ENCODE results near the gene SPAG9.

The SPAG9 gene

GRCh38 chr17:51165680-51166197 lies 45.1 kb upstream of the SPAG9 start:
- Histone ChIP-seq H3K27me3 (replicated peaks) (no peaks in the 10 kb centered on the region), H3K27ac (peak overlapping the region; percentile 80), H3K36me3 (replicated peaks) (peaks cover 50% of the 10 kb centered on the region), H3K4me3 (ENCODE audit: low read depth, low read length) (peak overlapping the region; percentile 91)
- no peak for DNase-seq
- in situ Hi-C loops (cut with HindIII; ENCODE audit: low pct_ligation_motif_present, low sequenced_read_pairs) = no loop called here
- no peak for TF ChIP-seq CTCF (IDR thresholded peaks at IDR 0.05; ENCODE audit: low read depth, low read length, missing control alignments)

DNA sequence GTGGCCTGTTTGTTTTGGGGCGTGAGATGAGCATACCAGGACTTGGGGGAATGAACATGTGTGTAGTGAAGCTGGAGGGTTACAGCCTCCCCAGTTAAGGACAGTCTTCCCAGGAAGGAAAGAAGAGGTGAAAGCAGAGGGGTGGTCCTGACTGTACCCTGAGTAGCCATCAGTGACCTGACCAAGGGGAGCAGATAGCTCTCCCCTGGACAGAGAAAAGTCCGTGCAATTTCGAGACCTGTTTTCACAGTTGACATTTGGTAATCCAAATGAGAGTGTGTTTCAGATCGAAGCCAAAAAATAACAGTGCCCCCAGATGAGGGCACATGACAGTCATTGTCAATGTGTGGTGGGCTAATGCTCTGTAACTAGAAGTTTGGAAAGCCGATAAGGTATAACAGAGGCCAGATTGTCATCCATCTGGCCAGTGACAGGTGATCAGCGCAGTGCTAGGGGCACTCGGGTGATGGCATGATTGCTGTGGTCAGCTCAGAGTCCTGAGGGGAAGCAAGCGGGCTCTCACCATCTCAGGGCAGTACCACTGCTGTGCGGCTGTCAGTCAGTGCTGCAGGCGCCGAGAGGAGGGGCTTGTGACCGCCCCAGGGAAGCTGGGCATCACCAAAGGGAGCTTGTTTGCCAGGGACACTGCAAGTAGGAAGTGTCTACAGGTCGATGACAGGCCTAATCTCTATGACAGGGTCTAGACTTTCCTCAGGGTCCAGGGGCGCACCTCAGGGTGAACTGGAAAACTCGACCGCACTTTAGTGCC lies 44.4 kb upstream of the SPAG9 start:
- Histone ChIP-seq H3K4me3 (ENCODE audit: low read depth, low read length) (peak overlapping the region; percentile 91), H3K36me3 (replicated peaks) (peaks cover 50% of the 10 kb centered on the region), H3K27ac (no peak overlapping the region), H3K27me3 (replicated peaks) (no peaks in the 10 kb centered on the region)
- no peak for DNase-seq
- in situ Hi-C loops (cut with HindIII; ENCODE audit: low pct_ligation_motif_present, low sequenced_read_pairs) = no loop called here
- no peak for TF ChIP-seq CTCF (IDR thresholded peaks at IDR 0.05; ENCODE audit: low read depth, low read length, missing control alignments)

DNA sequence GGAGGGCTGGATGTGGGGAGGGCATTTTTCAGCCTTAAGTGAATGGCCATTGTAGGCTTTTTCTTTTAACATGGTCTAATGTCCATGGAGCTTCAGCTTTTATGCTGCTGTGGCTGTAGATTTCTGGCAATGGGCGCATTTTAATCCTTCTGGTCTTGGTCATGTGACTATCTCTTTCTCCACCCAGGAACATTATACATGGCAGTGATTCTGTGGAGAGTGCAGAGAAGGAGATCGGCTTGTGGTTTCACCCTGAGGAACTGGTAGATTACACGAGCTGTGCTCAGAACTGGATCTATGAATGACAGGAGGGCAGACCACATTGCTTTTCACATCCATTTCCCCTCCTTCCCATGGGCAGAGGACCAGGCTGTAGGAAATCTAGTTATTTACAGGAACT lies 40.9 kb upstream of the SPAG9 start:
- Histone ChIP-seq H3K4me3 (ENCODE audit: low read depth, low read length) (no peak overlapping the region), H3K27me3 (replicated peaks) (no peaks in the 10 kb centered on the region), H3K36me3 (replicated peaks) (peaks cover 50% of the 10 kb centered on the region), H3K27ac (no peak overlapping the region)
- TF ChIP-seq CTCF (IDR thresholded peaks at IDR 0.05; ENCODE audit: low read depth, low read length, missing control alignments) = no peak
- in situ Hi-C loops (cut with HindIII; ENCODE audit: low pct_ligation_motif_present, low sequenced_read_pairs) = no loop called here
- DNase-seq = no peak

DNA sequence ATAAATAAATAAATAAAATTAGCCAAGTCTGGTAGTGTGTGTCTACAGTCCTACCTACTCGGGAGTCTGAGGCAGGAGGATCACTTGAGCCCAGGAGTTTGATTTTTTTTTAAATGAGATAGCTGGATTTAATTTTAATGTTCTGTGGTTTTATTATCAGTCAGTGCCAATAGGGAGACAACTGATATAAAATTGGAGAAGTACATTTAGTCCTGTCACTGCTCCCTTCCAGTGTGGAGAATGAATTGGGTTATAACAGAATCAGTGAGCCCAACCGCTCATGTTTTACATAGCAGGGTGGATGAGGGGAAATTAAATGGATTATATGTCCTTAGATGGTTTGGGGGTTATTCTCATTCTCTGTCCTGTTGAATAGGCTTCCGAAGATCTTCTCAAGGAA lies 38.9 kb upstream of the SPAG9 start:
- TF ChIP-seq CTCF (IDR thresholded peaks at IDR 0.05; ENCODE audit: low read depth, low read length, missing control alignments) = no peak
- H3K27ac ChIP-seq = no peak overlapping the region
- in situ Hi-C loops (cut with HindIII; ENCODE audit: low pct_ligation_motif_present, low sequenced_read_pairs) = no loop called here
- no peak overlapping the region for H3K4me3 ChIP-seq (ENCODE audit: low read depth, low read length)
- H3K27me3 ChIP-seq (replicated peaks) = no peaks in the 10 kb centered on the region
- H3K36me3 ChIP-seq (replicated peaks) = peaks cover 57% of the 10 kb centered on the region
- no peak for DNase-seq

DNA sequence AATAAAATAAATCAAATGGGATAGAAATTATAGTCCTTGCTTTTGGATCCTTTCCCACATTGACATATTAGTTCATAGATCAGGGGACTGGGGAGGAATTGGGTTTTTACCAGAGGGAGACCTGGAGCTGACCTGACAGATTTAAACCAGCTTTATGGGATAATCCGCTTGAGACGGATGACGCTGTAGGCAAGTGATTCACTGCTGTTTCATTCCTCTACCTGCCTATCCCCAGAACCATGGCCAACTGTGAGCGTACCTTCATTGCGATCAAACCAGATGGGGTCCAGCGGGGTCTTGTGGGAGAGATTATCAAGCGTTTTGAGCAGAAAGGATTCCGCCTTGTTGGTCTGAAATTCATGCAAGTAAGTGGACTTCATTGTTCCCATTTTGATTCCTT lies 34.7 kb upstream of the SPAG9 start:
- no peak for TF ChIP-seq CTCF (IDR thresholded peaks at IDR 0.05; ENCODE audit: low read depth, low read length, missing control alignments)
- no peaks in the 10 kb centered on the region for H3K27me3 ChIP-seq (replicated peaks)
- H3K36me3 ChIP-seq (replicated peaks) = peaks cover 31% of the 10 kb centered on the region
- DNase-seq = no peak
- in situ Hi-C loops (cut with HindIII; ENCODE audit: low pct_ligation_motif_present, low sequenced_read_pairs) = no loop called here
- H3K4me3 ChIP-seq (ENCODE audit: low read depth, low read length) = no peak overlapping the region
- no peak overlapping the region for H3K27ac ChIP-seq

DNA sequence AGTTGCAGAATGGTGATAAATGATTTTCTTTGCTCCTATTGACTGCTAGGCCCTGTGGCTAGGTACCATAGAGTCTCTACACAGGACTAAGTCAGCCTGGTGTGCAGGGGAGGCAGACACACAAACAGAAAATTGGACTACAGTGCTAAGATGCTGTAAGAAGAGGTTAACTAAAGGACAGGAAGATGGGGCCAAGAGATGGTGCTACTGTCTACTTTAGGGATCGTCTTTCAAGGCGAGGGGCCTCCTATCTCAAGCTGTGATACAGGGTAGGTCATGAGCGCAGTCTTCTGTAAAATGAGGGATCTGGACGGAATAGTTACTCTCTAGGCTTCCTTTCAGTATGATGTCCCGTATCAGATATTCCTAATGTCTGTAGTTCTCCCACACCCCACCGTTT lies 33.5 kb upstream of the SPAG9 start:
- DNase-seq = no peak
- Histone ChIP-seq H3K36me3 (replicated peaks) (peaks cover 22% of the 10 kb centered on the region), H3K4me3 (ENCODE audit: low read depth, low read length) (peak overlapping the region; percentile 95), H3K27ac (peak overlapping the region; percentile 75), H3K27me3 (replicated peaks) (no peaks in the 10 kb centered on the region)
- in situ Hi-C loops (cut with HindIII; ENCODE audit: low pct_ligation_motif_present, low sequenced_read_pairs) = no loop called here
- no peak for TF ChIP-seq CTCF (IDR thresholded peaks at IDR 0.05; ENCODE audit: low read depth, low read length, missing control alignments)

Data from brain microvascular endothelial cell (primary cell).